ENCODE data around the gene HPS5. TPM values are rescaled to one million over a fixed set of nuclear protein-coding genes. Genes with fewer than 3 reads are reported as not detected.

HPS5 gene
- total and polyA plus RNA-seq, 2 of the 13 experiments (the other 11 are each of a cell fraction or from before 2014, with no cell fraction given), result 6.6 to 25.5 TPM

- intact Hi-C loops (cut with micrococcal nuclease; ENCODE audit: unreplicated experiment) (no loop called here), in situ Hi-C loops (cut with HindIII; ENCODE audit: extremely low pct_ligation_motif_present, low pct_unique_long_range_greater_than_20kb) (no loop called here)
- H3K9me3 ChIP-seq (ENCODE audit: low read length), result no peaks in the 10 kb centered on the region
- no peak overlapping the region for H3K9ac ChIP-seq (ENCODE audit: insufficient read depth, low read depth, low read length)
- no peak overlapping the region for H3K4me3 ChIP-seq (replicated peaks in 1 of 3; ENCODE audit: insufficient read depth in 1 of 3, low read depth in 2 of 3, low read length in 3 of 3)
- H3K79me2 ChIP-seq (ENCODE audit: insufficient read depth, low read length), result no peaks in the 10 kb centered on the region
- no peak for FAIRE-seq
- TF ChIP-seq RELA (CRISPR knock-in tag; IDR thresholded peaks at IDR 0.05) (no peak), FOXC1 (CRISPR knock-in tag; IDR thresholded peaks at IDR 0.05; ENCODE audit: borderline replicate concordance) (no peak), MED1 (CRISPR knock-in tag; IDR thresholded peaks at IDR 0.05) (no peak), NFAT5 (CRISPR knock-in tag; IDR thresholded peaks at IDR 0.05) (no peak)
- CTCF ChIA-PET (ENCODE audit: low intra/inter-chr PET ratio, low total read pairs), result no interaction called here
- H3K4me2 ChIP-seq (ENCODE audit: low read depth, low read length), result no peak overlapping the region
- no peak overlapping the region for H3K27ac ChIP-seq (ENCODE audit: extremely low read length, insufficient read depth, low read length)
- H2AFZ ChIP-seq (ENCODE audit: low read length), result no peak overlapping the region
- WGBS (ENCODE audit: low lambda C conversion rate), result 98% methylated on average over 3 of the region's 3 CpGs
- H4K20me1 ChIP-seq (ENCODE audit: insufficient read depth, low read length), result no peaks in the 10 kb centered on the region
- no peak for ATAC-seq
- no peaks in the 10 kb centered on the region for H3K27me3 ChIP-seq (ENCODE audit: control insufficient read depth in 1 of 2, insufficient read depth in 2 of 2, low read length in 2 of 2)
- H3K36me3 ChIP-seq (replicated peaks in 1 of 2; ENCODE audit: control insufficient read depth in 1 of 2, insufficient read depth in 2 of 2, low read length in 2 of 2), result peaks cover 10 to 29% of the 10 kb centered on the region in 2 experiments; a peak in 4 of 5 replicates
- POLR2A ChIA-PET, result interaction anchor here (2.7 kb wide), 1 partner anchor 27 kb away, joined by 6 read pairs; the partner anchor contains the start of gene LDHA
- no peak for DNase-seq (ENCODE audit: low spot score)
- no TSS peak for BruUV-seq (replicated peaks)
- H3K4me1 ChIP-seq (ENCODE audit: insufficient read depth, low read length), result peaks cover 12% of the 10 kb centered on the region; the same call in 1 of the 2 replicates
Measured at GRCh38 chr11:18367431-18367830, 45.5 kb upstream of the HPS5 start.
